AG10803 (cell line): Measurements from ENCODE around the gene RPS19BP1.

Experiments used
- DNase-seq: peaks from one replicate; pipeline ENCODE4 v3.0.0; 2010; ENCODE audit warnings: low read depth
- H3K4me3 ChIP-seq: 2 replicates; pipeline ENCODE4 v1.5.1; 2011; ENCODE audit warnings: mild to moderate bottlenecking, low read length, control low read depth
- CTCF ChIP-seq: conservative IDR thresholded peaks from 2 replicates; pipeline ENCODE4 v1.5.1; 2011; ENCODE audit warnings: mild to moderate bottlenecking, low read length, control low read depth, inconsistent platforms

Gene RPS19BP1

DNA sequence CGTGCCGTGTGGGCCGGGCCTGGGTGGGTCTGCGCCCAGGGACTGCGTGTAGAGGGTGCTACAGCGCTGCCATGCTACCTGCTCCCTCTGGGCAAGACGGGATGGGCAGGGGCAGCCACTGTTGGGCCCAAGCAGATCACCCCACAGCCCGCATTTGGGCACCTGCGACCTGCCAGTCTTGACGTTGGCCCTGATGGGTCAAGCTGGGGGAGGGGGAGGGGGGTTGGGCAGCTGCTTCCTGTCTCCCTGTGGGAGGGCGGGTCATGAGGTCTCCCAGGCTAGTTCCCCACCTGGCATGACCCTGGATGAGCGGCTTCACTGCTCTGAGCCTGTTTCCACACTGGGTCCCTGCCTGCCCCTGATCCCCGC lies 2.8 kb upstream of the RPS19BP1 start:
- DNase-seq: no peak
- no peak for TF ChIP-seq CTCF
- no peak overlapping the region for H3K4me3 ChIP-seq

DNA sequence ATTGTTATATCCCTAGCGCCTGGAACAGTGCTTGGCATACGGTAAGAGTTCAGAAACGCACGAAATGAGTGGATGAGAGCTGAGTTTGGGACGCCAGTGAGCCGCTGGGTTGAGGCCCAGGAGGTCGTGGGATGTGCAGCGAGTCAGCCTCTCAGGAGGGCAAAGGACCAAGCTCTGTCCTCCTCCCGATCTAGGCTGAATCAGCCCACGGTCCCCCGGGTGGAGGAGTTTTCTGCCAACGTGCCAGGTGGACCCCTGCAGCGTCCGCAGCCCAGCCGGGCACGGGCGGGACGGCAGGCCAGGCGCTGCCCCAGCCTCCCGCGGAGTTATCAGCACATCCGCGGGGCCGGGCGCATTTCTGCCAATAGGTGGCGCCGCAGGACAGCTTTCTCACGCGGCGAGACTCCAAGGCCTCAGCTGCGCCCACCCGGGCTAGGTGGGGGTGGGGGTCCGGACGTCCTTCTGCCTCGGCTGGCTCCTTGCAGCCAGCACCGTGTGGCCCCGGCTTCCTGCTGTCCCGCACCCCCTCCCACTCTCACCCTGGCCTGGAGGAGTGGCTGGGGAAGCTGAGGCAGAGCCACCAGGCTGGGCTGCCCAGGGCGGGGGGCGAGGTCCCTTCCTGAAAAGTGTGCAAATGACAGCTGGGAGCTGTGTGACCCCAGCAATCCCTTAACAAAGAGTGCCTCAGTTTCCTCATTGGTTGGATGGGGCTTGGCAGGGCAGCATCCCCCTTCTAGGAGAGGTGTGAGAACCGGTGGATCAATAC lies 2.2 kb upstream of the RPS19BP1 start:
- H3K4me3 ChIP-seq: peak overlapping the region; percentile 17; the same call in 1 of the 2 replicates
- TF ChIP-seq CTCF: peak; percentile 65
- DNase-seq: peak; percentile 53

DNA sequence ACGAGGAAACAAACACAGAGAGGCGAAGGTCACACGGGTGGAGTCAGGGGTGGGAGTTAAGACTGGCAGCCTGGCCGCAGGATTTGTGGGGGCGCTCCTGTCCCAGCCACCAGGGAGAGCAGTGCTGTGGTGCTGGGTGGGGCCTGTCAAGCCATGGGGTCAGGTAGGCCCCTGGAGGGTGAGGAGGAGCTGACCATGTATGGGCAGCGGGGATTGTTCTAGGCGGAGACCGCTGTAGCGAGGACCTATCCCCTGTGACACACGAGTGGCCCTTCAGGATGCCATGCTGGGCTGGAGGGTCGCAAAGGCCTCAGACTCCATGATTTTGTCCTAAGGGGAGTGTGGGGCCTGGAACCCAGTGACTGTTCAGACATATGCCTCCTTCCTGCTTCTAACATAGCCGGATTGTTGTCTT lies 1.6 kb upstream of the RPS19BP1 start:
- H3K4me3 ChIP-seq: no peak overlapping the region
- TF ChIP-seq CTCF: no peak
- no peak for DNase-seq

DNA sequence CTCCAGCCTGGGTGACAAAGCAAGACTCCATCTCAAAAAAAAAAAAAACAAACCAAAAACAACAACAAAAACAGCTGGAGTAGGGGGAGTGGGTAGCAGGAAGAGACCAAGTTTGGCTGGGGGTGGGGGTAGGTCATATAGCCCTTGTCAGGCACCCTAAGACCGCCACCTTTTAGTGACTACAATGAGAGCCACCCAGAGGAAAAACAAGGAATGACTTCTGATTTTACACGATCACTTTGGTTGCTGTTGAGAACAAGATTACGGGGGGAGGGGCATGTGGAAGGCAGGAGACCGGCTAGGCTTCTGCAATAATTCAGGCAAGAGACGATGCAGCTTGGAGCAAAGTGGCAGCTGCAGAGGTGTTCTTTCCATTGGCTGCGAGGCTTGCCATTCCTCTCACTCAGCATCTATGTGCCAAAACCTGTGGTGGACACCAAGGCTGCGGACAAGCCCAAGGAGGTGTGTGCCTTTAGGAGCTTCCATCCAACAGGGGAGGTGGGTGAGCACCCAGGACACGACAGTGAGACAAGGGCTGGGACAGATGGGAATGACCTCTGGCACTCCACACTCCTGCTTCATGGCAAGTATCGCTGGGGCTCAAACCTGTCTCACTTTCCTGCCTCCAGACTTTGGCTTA lies 1.7 kb downstream of the RPS19BP1 start:
- TF ChIP-seq CTCF: peak; percentile 44
- peak; percentile 44 for DNase-seq
- H3K4me3 ChIP-seq: peak overlapping the region; percentile 30

GRCh38 chr22:39530116-39530515 lies 2.4 kb downstream of the RPS19BP1 start:
- no peak for TF ChIP-seq CTCF
- no peak for DNase-seq
- no peak overlapping the region for H3K4me3 ChIP-seq

DNA sequence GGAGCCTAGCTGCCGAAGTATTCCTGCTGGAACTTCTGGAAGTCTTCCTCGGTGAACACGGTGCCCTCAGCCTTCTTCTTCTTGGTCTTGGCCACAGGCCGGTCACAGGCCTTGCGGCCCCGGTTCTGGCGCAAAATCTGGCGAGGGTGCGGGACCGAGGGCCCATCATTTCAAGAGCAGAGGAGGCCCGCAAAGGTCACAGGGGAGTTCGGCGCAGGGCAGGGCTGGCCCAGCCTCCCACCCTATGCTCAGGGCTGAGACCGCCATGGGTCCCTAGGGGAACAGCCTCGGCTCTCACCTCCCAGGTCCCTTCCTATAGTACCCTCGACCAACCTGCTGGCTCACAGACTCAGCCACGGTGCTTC lies 3.1 kb downstream of the RPS19BP1 start:
- H3K4me3 ChIP-seq: peak overlapping the region; percentile 7; the same call in 1 of the 2 replicates
- TF ChIP-seq CTCF: no peak
- no peak for DNase-seq
